Osteocyte (in vitro differentiated cells): ENCODE measurements around the gene LAT. TPM values are rescaled to one million over a fixed set of nuclear protein-coding genes. Genes with fewer than 3 reads are reported as not detected.
"Not testable (repeated sequence)": the region's sequence is repeated elsewhere in the genome, so short reads cannot be mapped to it uniquely, and the experiment has no call there.

Experiments
- DNase-seq: peaks from one replicate; pipeline ENCODE4 v3.0.0; 2021; ENCODE audit warnings: mixed read lengths; ENCODE audit not compliant: unreplicated experiment; ENCODE audit errors: extremely low spot score
- H3K27ac Mint-ChIP-seq: one replicate; pipeline ENCODE4 v1.8.0; 2021; ENCODE audit warnings: mild to moderate bottlenecking, mixed read lengths; ENCODE audit not compliant: unreplicated experiment
- H3K27me3 Mint-ChIP-seq: one replicate; pipeline ENCODE4 v1.8.0; 2021; ENCODE audit warnings: mixed read lengths; ENCODE audit not compliant: unreplicated experiment
- H3K36me3 Mint-ChIP-seq: one replicate; pipeline ENCODE4 v1.8.0; 2021; ENCODE audit warnings: mixed read lengths; ENCODE audit not compliant: unreplicated experiment
- H3K4me1 Mint-ChIP-seq: one replicate; pipeline ENCODE4 v1.8.0; 2021; ENCODE audit warnings: mixed read lengths; ENCODE audit not compliant: unreplicated experiment
- H3K4me3 Mint-ChIP-seq: one replicate; pipeline ENCODE4 v1.8.0; 2021; ENCODE audit warnings: mild to moderate bottlenecking, moderate library complexity, mixed read lengths; ENCODE audit not compliant: unreplicated experiment
- H3K9me3 Mint-ChIP-seq: one replicate; pipeline ENCODE4 v1.8.0; 2021; ENCODE audit warnings: mixed read lengths; ENCODE audit not compliant: unreplicated experiment
- CTCF ChIP-seq: fragments of 200-600 bp; sonication (generic); IDR thresholded peaks from 2 replicates; pipeline ENCODE4 v1.5.0; 2021; ENCODE audit warnings: antibody characterized with exemption, mild to moderate bottlenecking, moderate library complexity
- total RNA-seq: library from RNA; stranded (reverse); gene quantifications from 2 replicates; pipeline ENCODE4 v1.2.1, GENCODE V29; 2021

LAT gene
- total RNA-seq, 1 donor from 2014 or later = 12.0 TPM

DNA sequence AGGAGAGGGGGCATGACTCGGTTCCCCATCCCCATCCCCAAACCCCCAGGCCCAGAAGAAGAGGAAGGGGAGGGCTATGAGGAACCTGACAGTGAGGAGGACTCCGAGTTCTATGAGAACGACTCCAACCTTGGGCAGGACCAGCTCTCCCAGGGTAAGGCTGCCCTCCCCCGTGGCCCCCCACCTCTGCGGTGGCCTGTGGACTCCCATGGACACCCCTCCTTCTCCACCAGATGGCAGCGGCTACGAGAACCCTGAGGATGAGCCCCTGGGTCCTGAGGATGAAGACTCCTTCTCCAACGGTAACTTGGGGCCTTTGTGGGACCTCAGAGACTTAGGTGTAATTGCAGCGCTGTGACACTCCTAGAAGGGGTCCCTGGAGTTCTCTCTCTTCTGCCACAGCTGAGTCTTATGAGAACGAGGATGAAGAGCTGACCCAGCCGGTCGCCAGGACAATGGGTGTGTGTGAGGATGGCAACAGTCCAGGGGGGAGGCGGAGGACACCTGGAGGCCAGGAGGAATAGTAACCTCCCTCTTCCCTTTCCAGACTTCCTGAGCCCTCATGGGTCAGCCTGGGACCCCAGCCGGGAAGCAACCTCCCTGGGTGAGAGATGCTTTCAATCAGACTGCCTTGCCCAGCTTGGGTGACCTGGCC is 47.5 kb upstream of the LAT start:
- Mint-ChIP-seq H3K4me1 (no peaks in the 10 kb centered on the region), H3K27me3 (no peaks in the 10 kb centered on the region), H3K9me3 (no peaks in the 10 kb centered on the region), H3K4me3 (no peak overlapping the region), H3K27ac (no peak overlapping the region), H3K36me3 (no peaks in the 10 kb centered on the region)
- TF ChIP-seq CTCF = no peak
- DNase-seq = no peak

DNA sequence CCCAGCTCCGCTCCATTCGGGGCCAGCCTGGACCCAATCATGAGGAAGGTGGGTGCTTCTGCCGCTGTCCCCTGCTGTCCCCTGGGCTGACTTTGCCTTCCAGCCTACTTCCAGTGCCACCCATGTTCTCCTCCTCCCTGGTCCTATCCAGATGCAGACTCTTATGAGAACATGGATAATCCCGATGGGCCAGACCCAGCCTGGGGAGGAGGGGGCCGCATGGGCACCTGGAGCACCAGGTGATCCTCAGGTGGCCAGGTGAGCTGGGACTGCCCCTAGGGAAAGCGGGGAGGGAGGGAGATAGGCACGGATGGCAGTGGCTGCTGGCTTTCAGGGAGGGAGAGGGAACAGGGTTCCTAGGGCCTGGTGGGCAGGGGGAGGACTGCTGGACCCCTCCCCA is 46.1 kb upstream of the LAT start:
- H3K4me3 Mint-ChIP-seq = no peak overlapping the region
- DNase-seq = no peak
- H3K36me3 Mint-ChIP-seq = no peaks in the 10 kb centered on the region
- no peaks in the 10 kb centered on the region for H3K27me3 Mint-ChIP-seq
- no peak overlapping the region for H3K27ac Mint-ChIP-seq
- TF ChIP-seq CTCF = no peak
- H3K4me1 Mint-ChIP-seq = no peaks in the 10 kb centered on the region
- no peaks in the 10 kb centered on the region for H3K9me3 Mint-ChIP-seq

DNA sequence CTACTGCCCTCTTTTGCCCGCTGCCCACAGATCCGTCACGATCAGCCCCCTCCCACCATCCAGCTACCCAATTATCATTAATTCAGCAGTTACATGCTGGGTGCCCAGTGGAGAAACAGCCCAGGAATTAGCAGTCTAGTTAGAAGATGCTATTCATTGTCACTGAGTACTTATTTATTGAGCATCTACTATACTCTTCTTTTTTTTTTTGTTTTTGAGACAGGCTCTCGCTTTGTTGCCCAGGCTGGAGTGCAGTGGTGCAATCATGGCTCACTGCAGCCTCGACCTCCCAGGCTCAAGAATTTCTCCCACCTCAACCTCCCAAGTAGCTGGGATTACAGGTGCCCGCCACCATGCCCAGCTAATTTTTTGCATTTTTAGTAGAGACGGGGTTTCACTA is 45.0 kb upstream of the LAT start:
- H3K27me3 Mint-ChIP-seq, H3K36me3 Mint-ChIP-seq, H3K9me3 Mint-ChIP-seq, DNase-seq, H3K27ac Mint-ChIP-seq, H3K4me1 Mint-ChIP-seq, H3K4me3 Mint-ChIP-seq: not testable (repeated sequence)

- H3K4me3 Mint-ChIP-seq = no peak overlapping the region
- DNase-seq = no peak
- peaks cover 9% of the 10 kb centered on the region for H3K4me1 Mint-ChIP-seq
- TF ChIP-seq CTCF = no peak
- H3K27me3 Mint-ChIP-seq = no peaks in the 10 kb centered on the region
- H3K9me3 Mint-ChIP-seq = no peaks in the 10 kb centered on the region
- no peak overlapping the region for H3K27ac Mint-ChIP-seq
- no peaks in the 10 kb centered on the region for H3K36me3 Mint-ChIP-seq
These were observed 41.6 kb upstream of the LAT start for GRCh38 chr16:28943281-28943680.

- no peaks in the 10 kb centered on the region for H3K9me3 Mint-ChIP-seq
- no peaks in the 10 kb centered on the region for H3K27me3 Mint-ChIP-seq
- no peaks in the 10 kb centered on the region for H3K36me3 Mint-ChIP-seq
- DNase-seq = no peak
- no peak overlapping the region for H3K27ac Mint-ChIP-seq
- peaks cover 16% of the 10 kb centered on the region for H3K4me1 Mint-ChIP-seq
- no peak overlapping the region for H3K4me3 Mint-ChIP-seq
- TF ChIP-seq CTCF = no peak
These were observed 38.2 kb upstream of the LAT start for GRCh38 chr16:28946681-28947080.
